Urinary bladder (tissue), 4 donors: ENCODE data around the gene AUH. TPM values are rescaled to one million over a fixed set of nuclear protein-coding genes. Genes with fewer than 3 reads are reported as not detected.
A peak's percentile ranks its signal among the peaks of the same experiment; 100 is the strongest.

ENCODE experiments used
- DNase-seq: peaks from one replicate; pipeline ENCODE4 v3.0.0-alpha.2; 2015; ENCODE audit errors: extremely low spot score
- H3K27ac ChIP-seq: one replicate; pipeline ENCODE4 v1.5.1; 2013; ENCODE audit warnings: low read depth, mild to moderate bottlenecking, moderate library complexity
- H3K36me3 ChIP-seq: one replicate; pipeline ENCODE4 v1.6.1; 2013; ENCODE audit warnings: mild to moderate bottlenecking, moderate library complexity; ENCODE audit not compliant: insufficient read depth
- H3K4me1 ChIP-seq: one replicate; pipeline ENCODE4 v1.6.1; 2013; ENCODE audit warnings: mild to moderate bottlenecking, moderate library complexity; ENCODE audit not compliant: insufficient read depth
- H3K4me3 ChIP-seq: one replicate; pipeline ENCODE4 v1.5.1; 2013; ENCODE audit warnings: low read depth, low read length
- WGBS: extraction: QIAGEN DNeasy Blood & Tissue Kit; methylation state at CpG from one replicate; pipeline ENCODE4 v1.1.7; 2013; 5-methylcytosine and 5-hydroxymethylcytosine counted together
- polyA plus RNA-seq: library from polyadenylated mRNA; stranded (reverse); fragments of 200-250 nt; gene quantifications from one replicate; pipeline ENCODE4 v1.2.3, GENCODE V29; 2013
- total RNA-seq: library from RNA; depleted of rRNA; stranded (reverse); fragments of >200 nt; gene quantifications from one replicate; pipeline ENCODE4 v1.2.3, GENCODE V29; 2014
- donor health status: healthy with polysubstance abuse.
- donor health status: healthy.

The AUH gene
- total and polyA plus RNA-seq, 2 donors = 14.9 to 34.2 TPM

DNA sequence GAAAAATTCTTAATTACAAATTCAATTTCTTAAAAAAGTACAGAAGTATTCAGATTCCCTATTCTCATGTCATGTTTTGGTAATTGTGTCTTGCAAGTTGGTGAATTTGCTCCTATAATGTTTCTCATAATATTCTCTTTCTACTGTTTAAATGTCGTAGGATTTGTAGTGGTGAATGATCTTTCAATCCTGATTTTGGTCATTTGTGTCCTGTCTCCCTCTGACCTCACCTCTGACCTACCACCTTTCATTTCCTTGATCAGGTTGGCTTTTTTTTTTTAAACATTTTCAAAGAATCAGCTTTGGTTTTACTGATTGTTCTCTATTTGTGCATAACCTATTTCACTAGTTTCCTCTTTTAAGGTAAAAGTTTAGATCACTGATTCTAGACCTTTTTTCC lies 102.6 kb downstream of the AUH start:
- H3K36me3 ChIP-seq = no peaks in the 10 kb centered on the region
- DNase-seq = no peak
- no peak overlapping the region for H3K4me3 ChIP-seq
- 96% methylated on average over 1 of the region's 1 CpG for WGBS
- H3K4me1 ChIP-seq = no peaks in the 10 kb centered on the region
- H3K27ac ChIP-seq = no peak overlapping the region

DNA sequence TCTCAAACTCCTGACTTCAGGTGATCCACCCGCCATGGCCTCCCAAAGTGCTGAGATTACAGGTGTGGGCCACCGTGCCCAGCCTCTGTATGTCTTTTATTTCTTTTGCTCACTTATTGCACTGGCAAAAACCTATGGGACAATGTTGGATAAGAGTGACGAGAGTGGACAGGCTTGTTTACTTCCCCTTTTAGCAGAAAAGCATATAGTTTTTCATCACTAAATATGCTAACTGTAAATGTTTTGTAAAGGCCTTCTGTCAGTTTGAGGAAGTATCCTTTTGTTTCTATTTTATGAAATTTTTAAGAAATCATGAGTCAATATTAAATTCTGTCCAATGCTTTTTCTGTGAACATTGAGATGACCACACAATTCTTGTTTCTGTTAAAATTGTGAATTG lies 103.3 kb downstream of the AUH start:
- peak overlapping the region; percentile 19 for H3K27ac ChIP-seq
- no peaks in the 10 kb centered on the region for H3K4me1 ChIP-seq
- no peak overlapping the region for H3K4me3 ChIP-seq
- 97% methylated on average over 3 of the region's 3 CpGs for WGBS
- H3K36me3 ChIP-seq = no peaks in the 10 kb centered on the region
- DNase-seq = no peak

DNA sequence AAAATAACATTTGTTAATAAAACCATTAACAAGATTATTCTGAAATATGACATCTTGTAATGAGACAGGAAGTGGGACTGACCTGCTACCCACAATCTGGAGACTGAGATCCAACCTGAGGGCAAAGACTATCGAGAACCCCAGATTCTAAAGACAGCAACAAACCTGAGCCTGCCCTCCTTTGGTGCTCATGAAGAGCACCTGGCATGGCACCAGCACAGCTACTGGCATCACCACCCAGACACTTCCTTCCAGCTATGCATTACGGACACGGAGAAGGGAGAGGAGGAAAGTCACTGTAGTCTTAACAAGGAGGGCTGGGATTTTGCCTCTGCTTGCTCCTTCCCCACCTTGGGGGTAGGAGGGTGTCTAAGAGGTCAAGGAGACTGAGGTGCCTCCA lies 105.5 kb downstream of the AUH start:
- no peaks in the 10 kb centered on the region for H3K36me3 ChIP-seq
- no peak overlapping the region for H3K4me3 ChIP-seq
- H3K4me1 ChIP-seq = no peaks in the 10 kb centered on the region
- DNase-seq = no peak
- 85% methylated on average over 3 of the region's 3 CpGs for WGBS
- H3K27ac ChIP-seq = no peak overlapping the region

DNA sequence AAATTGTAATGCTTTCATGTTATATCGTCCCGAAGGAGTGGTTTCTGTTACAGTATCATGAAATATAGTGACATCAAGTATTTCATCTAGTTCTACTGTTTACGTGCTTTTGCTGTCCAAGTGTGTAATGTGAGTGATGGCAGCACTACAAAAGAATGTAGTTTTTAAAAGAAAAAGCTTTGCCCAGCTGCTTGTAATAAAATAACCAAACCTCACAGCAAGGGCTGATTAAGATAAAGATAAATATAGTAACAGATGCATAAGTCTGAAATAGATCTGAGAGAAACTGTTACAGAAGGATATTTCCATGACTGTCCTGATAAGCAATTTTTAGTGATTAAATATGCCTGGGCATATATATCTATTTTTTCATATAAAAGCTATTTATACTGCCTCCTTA lies 106.4 kb downstream of the AUH start:
- no peak overlapping the region for H3K4me3 ChIP-seq
- no peaks in the 10 kb centered on the region for H3K4me1 ChIP-seq
- no peak for DNase-seq
- H3K36me3 ChIP-seq = no peaks in the 10 kb centered on the region
- H3K27ac ChIP-seq = no peak overlapping the region
- WGBS = 42% methylated on average over 3 of the region's 3 CpGs

DNA sequence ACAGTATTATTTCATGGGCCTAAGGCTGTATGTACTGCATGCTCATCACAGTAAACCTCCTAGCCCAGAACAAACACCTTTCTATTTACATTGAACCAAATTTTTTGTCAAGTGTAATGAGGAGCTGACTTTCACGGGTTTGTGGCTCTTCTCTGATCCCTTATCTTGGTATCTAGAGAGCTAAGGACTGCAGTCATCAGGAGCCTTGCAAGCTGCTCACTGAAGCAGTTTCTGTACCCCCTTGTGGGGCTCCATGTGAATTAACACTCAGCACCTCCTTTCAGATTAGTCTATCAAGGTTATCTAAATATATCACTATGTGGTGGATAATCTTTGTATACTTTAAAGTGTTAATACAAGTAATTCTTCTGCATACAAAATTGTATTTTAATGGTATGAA lies 108.2 kb downstream of the AUH start:
- H3K36me3 ChIP-seq = no peaks in the 10 kb centered on the region
- WGBS = 31% methylated on average over 1 of the region's 1 CpG
- no peak overlapping the region for H3K4me3 ChIP-seq
- no peak for DNase-seq
- H3K27ac ChIP-seq = no peak overlapping the region
- H3K4me1 ChIP-seq = no peaks in the 10 kb centered on the region

DNA sequence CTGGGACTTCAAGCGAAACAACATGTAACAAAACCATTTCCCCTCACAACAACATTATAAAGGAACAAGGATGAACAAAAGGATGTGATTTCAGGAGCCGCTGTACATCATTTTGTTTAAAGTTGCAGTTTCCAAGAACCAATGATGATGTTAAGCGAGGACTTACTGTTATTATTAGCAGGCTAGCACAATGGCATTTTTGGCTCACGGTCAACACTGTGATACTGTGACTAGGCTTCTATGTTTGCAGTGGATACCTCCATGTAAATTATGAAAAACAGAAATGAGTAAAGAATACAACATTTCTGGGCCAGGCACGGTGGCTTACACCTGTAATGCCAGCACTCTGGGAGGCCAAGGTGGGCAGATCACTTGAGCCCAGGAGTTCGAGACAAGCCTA lies 113.0 kb downstream of the AUH start:
- DNase-seq = no peak
- Histone ChIP-seq H3K27ac (no peak overlapping the region), H3K4me3 (no peak overlapping the region), H3K4me1 (no peaks in the 10 kb centered on the region), H3K36me3 (no peaks in the 10 kb centered on the region)
- 80% methylated on average over 6 of the region's 6 CpGs for WGBS

DNA sequence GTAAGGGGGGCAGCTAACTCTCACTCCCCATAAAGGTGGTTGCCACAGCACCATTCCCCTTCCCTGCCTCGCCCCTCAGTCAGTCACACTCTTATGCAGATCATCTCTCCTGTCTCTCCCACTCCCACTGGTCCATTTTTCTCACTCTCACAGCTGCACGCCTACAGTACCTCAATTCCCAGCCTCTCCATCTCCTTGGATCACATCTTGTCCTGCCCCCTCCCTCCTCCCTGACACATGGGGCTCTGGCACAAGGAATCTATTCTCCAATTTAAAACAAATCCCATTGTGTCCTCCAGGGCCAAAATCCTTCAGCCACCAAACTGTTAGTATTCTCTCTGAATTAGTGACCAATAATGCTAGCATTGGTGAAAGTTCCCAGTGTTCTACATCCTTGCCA lies 114.4 kb downstream of the AUH start:
- H3K4me3 ChIP-seq = no peak overlapping the region
- H3K4me1 ChIP-seq = no peaks in the 10 kb centered on the region
- no peak overlapping the region for H3K27ac ChIP-seq
- 98% methylated on average over 2 of the region's 2 CpGs for WGBS
- no peaks in the 10 kb centered on the region for H3K36me3 ChIP-seq
- DNase-seq = no peak

DNA sequence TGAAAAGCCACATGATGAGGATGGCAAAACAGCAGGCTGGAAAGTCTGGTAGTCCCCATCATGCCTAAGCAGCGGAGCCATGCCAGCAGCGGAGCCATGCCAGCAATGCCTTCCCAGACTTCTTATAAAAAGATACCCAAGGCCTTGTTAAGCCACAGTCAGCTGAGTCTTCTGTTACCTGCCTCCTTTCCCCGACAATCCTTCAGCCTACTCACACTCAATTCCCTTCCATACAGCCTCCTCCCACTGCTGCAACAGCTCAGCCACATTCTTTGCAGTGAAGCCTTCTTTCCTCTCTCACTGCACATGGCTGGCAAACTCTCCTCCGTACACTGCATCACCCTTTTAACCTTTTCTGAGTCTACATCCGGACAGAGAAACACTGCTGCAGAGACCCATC lies 114.9 kb downstream of the AUH start:
- Histone ChIP-seq H3K36me3 (no peaks in the 10 kb centered on the region), H3K4me3 (no peak overlapping the region), H3K27ac (no peak overlapping the region), H3K4me1 (no peaks in the 10 kb centered on the region)
- DNase-seq = no peak
- 75% methylated on average over 5 of the region's 5 CpGs for WGBS

DNA sequence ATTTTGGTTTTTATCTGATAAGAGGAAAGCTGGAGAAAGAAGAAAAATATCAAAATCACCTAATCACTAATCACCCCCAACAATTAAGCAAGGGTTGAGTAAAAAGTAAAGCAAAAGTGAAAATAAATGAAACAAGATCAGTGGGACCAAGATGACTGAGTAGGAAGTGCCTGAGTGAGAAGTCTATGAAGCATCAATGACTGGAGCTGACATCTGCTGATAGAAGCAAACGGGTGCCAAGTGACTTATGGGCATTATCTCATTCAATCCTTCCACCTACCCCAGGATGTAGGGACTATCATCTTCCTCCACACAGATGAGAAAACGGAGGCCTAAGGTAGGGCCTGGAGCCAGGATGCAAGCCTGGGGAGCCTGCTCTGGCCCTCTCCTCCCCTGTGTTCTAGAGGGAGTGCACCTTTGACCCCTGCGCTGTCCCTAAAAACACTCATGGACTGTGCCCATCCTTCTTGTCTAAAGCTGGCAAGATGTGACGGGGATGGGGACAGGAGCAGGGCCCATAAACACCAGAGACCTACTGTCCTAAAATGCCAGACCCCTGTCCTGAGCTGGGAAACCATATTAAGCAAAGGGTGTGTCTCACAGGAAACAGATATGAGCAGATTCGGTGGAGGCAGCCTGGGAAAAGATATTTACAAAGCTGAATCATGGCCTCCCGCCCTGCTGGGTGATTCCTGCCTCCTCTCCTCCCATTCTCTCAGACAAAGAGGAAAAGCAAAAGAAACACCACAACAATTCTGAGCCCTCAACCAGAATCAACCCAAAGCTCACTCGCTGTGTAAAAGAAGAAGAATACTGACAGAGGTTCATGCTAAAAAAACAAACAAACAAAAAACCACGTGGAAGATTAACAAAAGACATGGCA lies 116.0 kb downstream of the AUH start:
- Histone ChIP-seq H3K4me1 (no peaks in the 10 kb centered on the region), H3K4me3 (no peak overlapping the region), H3K36me3 (no peaks in the 10 kb centered on the region), H3K27ac (no peak overlapping the region)
- 76% methylated on average over 8 of the region's 8 CpGs for WGBS
- no peak for DNase-seq

DNA sequence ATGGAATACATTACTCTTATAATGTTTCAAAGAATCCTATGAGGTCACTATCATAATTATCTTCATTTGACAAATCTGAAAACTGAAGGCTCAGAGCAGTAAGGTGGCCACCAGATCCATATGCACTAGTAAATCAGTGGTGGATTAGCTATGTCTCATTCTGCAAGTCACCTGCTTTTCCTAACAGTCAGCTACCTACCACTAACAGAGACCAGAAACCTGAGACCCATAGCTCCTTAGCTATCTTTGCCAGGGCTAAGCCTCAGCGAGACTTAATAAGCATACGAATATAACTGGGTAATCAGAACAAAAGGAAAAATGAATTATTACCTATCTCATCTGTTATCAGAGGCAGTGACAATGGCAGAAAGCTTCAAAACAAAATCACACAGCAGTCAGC lies 118.7 kb downstream of the AUH start:
- Histone ChIP-seq H3K4me3 (no peak overlapping the region), H3K36me3 (no peaks in the 10 kb centered on the region), H3K27ac (no peak overlapping the region), H3K4me1 (no peaks in the 10 kb centered on the region)
- WGBS = 98% methylated on average over 2 of the region's 2 CpGs
- no peak for DNase-seq

DNA sequence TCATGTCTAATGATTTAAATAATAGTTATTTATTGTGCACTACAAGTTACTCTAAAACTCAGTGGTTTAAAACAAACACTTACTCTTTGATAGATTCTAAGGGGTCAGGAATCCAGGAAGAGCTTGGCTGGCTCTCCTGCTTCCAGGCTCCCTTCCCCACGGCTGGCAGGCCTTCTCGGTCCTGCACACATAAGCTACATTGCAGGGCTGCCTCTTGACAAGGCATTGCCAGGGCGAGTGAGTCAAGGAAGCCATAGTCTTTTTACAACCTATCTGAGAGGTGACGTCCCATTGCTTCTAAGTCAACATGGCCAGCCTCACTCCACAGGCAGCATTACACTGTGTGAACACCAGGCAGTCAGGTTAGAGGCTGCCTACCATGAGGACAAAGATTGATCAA lies 119.8 kb downstream of the AUH start:
- 74% methylated on average over 4 of the region's 4 CpGs for WGBS
- no peak for DNase-seq
- no peak overlapping the region for H3K4me3 ChIP-seq
- no peaks in the 10 kb centered on the region for H3K4me1 ChIP-seq
- H3K36me3 ChIP-seq = no peaks in the 10 kb centered on the region
- H3K27ac ChIP-seq = no peak overlapping the region

DNA sequence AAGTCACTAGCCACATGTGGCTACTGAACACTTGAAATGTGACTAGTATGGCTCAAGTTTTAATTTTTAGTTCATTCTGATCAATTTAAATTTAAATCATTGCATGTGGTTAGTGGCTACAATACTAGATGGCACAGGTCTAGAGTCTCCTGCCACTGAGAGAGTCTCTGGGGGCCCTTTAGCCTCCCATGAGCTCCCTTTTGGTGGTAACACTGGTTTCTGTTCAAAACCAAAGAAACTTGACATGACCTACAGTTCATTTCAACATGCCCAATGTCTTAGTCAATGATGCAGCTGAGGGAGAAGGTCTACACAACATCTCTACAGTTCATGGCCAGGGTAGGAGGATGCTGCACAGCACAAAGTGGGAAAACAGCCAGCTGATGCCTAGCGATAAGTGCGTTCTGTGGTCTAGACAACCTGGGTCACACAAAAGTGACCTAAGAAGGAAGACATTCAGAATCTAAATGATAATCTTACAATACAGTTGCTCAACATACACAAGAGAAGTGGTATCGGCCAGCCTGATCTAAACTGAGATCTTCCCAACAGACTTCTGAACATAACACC lies 121.0 kb downstream of the AUH start:
- Histone ChIP-seq H3K36me3 (no peaks in the 10 kb centered on the region), H3K4me3 (no peak overlapping the region)
- WGBS = 97% methylated on average over 3 of the region's 3 CpGs

DNA sequence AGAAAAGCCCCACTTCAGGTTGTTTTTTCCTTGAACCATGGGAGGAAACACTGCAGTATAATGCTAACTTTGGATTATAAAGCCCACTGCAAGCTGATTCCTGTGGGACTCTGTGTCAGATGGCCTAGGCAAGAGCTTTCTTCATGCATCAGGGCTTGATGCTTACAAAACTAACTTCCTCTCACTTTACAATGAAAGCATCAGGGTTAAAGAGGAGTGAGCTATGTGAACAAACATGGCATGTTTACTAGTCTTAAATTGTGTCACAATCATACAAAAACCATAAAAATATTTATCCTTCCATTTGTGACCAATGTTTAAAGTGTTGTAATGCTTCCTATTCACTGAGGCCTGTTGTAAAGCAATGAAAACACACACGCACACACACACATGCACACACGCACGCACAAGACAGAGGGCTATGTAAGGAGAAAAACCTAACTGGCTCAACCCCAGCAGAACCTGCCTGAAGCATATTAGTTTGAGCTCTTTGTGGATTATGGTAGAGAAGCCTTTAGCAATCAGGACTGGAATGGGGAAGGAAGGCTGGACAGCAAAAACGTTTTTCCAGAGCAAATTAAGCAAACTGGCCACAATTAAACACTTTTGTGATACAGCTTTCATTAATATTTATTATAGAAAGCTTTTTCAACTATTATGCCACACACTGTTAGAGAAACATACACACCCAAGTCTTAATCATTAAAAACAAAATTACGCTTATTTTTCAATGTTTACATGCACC lies 122.2 kb downstream of the AUH start:
- Histone ChIP-seq H3K36me3 (no peaks in the 10 kb centered on the region), H3K4me3 (no peak overlapping the region), H3K4me1 (no peaks in the 10 kb centered on the region), H3K27ac (no peak overlapping the region)
- WGBS = 73% methylated on average over 5 of the region's 5 CpGs
- no peak for DNase-seq

More for the DNA sequence above, 121.0 kb downstream of the AUH start:
- Histone ChIP-seq H3K27ac (no peak overlapping the region), H3K4me1 (no peaks in the 10 kb centered on the region)
- no peak for DNase-seq

DNA sequence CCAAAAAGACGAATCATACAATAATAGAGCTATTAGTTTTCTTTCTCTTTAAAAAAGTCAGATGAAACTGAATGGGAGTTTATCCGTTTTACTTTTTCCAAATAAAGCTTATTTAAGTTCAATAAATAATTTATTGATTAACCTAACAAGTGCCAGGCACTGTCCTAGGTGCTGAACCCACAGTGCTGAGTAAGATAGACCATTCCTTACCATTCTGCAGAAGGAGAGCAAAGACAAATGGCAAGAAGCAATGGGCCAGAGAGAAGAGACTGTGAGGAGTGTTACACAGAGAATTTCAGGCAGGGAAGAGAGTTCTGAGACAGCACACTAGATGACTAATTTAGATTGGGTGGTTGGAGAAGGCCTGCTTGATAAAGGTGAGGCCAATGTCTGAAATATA lies 127.2 kb downstream of the AUH start:
- 90% methylated on average over 2 of the region's 2 CpGs for WGBS
- Histone ChIP-seq H3K4me1 (no peaks in the 10 kb centered on the region), H3K4me3 (no peak overlapping the region), H3K36me3 (no peaks in the 10 kb centered on the region), H3K27ac (no peak overlapping the region)
- DNase-seq = no peak
